GM18508 (cell line): Measurements from ENCODE around the gene CDC42BPB.

Experiments used
- ATAC-seq: cut with Tn5 transposase; IDR thresholded peaks from one replicate; pipeline ENCODE4 v1.9.1; 2021; ENCODE audit warnings: moderate number of reproducible peaks; ENCODE audit not compliant: insufficient read depth, unreplicated experiment

CDC42BPB gene

GRCh38 chr14:102920273-102920997, 136.9 kb downstream of the CDC42BPB start:
- no peak for ATAC-seq

GRCh38 chr14:102918438-102918837, 138.9 kb downstream of the CDC42BPB start:
- ATAC-seq, result no peak

- ATAC-seq, result no peak
These were observed 139.7 kb downstream of the CDC42BPB start for GRCh38 chr14:102917469-102918211.

- ATAC-seq, result no peak
These were observed 140.3 kb downstream of the CDC42BPB start for GRCh38 chr14:102917056-102917385.

- ATAC-seq, result no peak
These were observed 140.8 kb downstream of the CDC42BPB start for GRCh38 chr14:102916347-102917055.

GRCh38 chr14:102915292-102916110, 141.8 kb downstream of the CDC42BPB start:
- no peak for ATAC-seq

- no peak for ATAC-seq
These were observed 142.7 kb downstream of the CDC42BPB start for GRCh38 chr14:102914474-102915291.

- ATAC-seq, result no peak
These were observed 143.8 kb downstream of the CDC42BPB start for GRCh38 chr14:102913341-102914211.

GRCh38 chr14:102911991-102912761, 145.2 kb downstream of the CDC42BPB start:
- ATAC-seq, result no peak

- ATAC-seq, result no peak
These were observed 145.8 kb downstream of the CDC42BPB start for GRCh38 chr14:102911541-102911951.

GRCh38 chr14:102910442-102910841, 146.9 kb downstream of the CDC42BPB start:
- ATAC-seq, result no peak

- ATAC-seq, result no peak
These were observed 147.4 kb downstream of the CDC42BPB start for GRCh38 chr14:102909911-102910310.

- ATAC-seq, result no peak
These were observed 147.9 kb downstream of the CDC42BPB start for GRCh38 chr14:102909462-102909861.

GRCh38 chr14:102908766-102909455, 148.4 kb downstream of the CDC42BPB start:
- no peak for ATAC-seq

GRCh38 chr14:102907980-102908730, 149.2 kb downstream of the CDC42BPB start:
- ATAC-seq, result no peak

- no peak for ATAC-seq
These were observed 150.0 kb downstream of the CDC42BPB start for GRCh38 chr14:102907303-102907844.
